HEK293 (cell line): ENCODE measurements around the gene MYCN.
A peak's percentile ranks its signal among the peaks of the same experiment; 100 is the strongest.

Experiments used
- CTCF ChIA-PET: fragments of 350-600 bp; formaldehyde crosslinking; extraction: SDS; loops from one replicate; lab custom pipeline; 2021; ENCODE audit warnings: antibody characterized with exemption; lab: Yijun Ruan, JAX
- POLR2A ChIA-PET: fragments of 300-600 bp; formaldehyde crosslinking; extraction: SDS; loops from one replicate; lab custom pipeline; 2020; ENCODE audit warnings: antibody characterized with exemption, inconsistent platforms; lab: Yijun Ruan, JAX
- H3K27ac ChIP-seq: fragments of 200-500 bp; sonication (Bioruptor generic); 2 replicates; pipeline ENCODE4 v1.5.1; 2014; ENCODE audit warnings: low read depth, low read length, control low read depth, inconsistent platforms; ENCODE audit errors: extremely low read depth
- H3K36me3 ChIP-seq, 2 experiments: fragments of 200-500 bp in 1 of 2; sonication (Bioruptor generic) in 1 of 2; 1 replicate in 1 of 2; 2 replicates in 1 of 2; pipeline ENCODE4 v1.5.1; 2014 to 2017; ENCODE audit warnings: inconsistent platforms in 2 of 2, low read length in 2 of 2; ENCODE audit not compliant: control insufficient read depth in 2 of 2, insufficient read depth in 1 of 2
- H3K4me1 ChIP-seq: fragments of 200-500 bp; sonication (Bioruptor generic); 2 replicates; pipeline ENCODE4 v1.5.1; 2014; ENCODE audit warnings: mild to moderate bottlenecking, low read length, inconsistent platforms; ENCODE audit not compliant: control insufficient read depth, insufficient read depth
- H3K4me3 ChIP-seq: 2 replicates; pipeline ENCODE4 v1.5.1; 2011; ENCODE audit warnings: low read depth, mild to moderate bottlenecking, control low read depth, low read length, moderate library complexity
- H3K9me3 ChIP-seq: fragments of 200-500 bp; sonication (Bioruptor generic); 2 replicates; pipeline ENCODE4 v1.5.1; 2014; ENCODE audit warnings: low read depth, low read length, inconsistent platforms; ENCODE audit not compliant: control insufficient read depth, insufficient read depth
- ATF2 ChIP-seq: fragments of 450-650 bp; formaldehyde crosslinking; IDR thresholded peaks from 2 replicates; pipeline ENCODE4 v1.5.1; 2016; ENCODE audit warnings: missing biosample characterization, missing genetic modification characterization, low read depth
- KLF1 ChIP-seq: fragments of 450-650 bp; formaldehyde crosslinking; IDR thresholded peaks from 2 replicates; pipeline ENCODE4 v1.5.1; 2016; ENCODE audit warnings: missing biosample characterization, missing genetic modification characterization
- MYNN ChIP-seq: fragments of 450-650 bp; formaldehyde crosslinking; IDR thresholded peaks from 2 replicates; pipeline ENCODE4 v1.5.1; 2016; ENCODE audit warnings: missing biosample characterization, missing genetic modification characterization, borderline replicate concordance
- SCRT2 ChIP-seq: fragments of 450-650 bp; formaldehyde crosslinking; IDR thresholded peaks from 2 replicates; pipeline ENCODE4 v1.5.1; 2016; ENCODE audit warnings: missing biosample characterization, missing genetic modification characterization
- SP2 ChIP-seq: fragments of 450-650 bp; formaldehyde crosslinking; IDR thresholded peaks from 2 replicates; pipeline ENCODE4 v1.5.1; 2016; ENCODE audit warnings: missing biosample characterization, missing genetic modification characterization
- ZBTB1 ChIP-seq: fragments of 450-650 bp; formaldehyde crosslinking; IDR thresholded peaks from 2 replicates; pipeline ENCODE4 v1.5.1; 2016; ENCODE audit warnings: missing biosample characterization, missing genetic modification characterization
- ZBTB17 ChIP-seq: fragments of 450-650 bp; formaldehyde crosslinking; IDR thresholded peaks from 2 replicates; pipeline ENCODE4 v1.5.1; 2016; ENCODE audit warnings: missing biosample characterization, missing genetic modification characterization
- ZBTB26 ChIP-seq: fragments of 450-650 bp; formaldehyde crosslinking; optimal IDR thresholded peaks from 2 replicates; pipeline ENCODE3; 2016; ENCODE audit warnings: missing biosample characterization, mild to moderate bottlenecking, missing genetic modification characterization
- ZEB2 ChIP-seq: fragments of 450-650 bp; formaldehyde crosslinking; IDR thresholded peaks from 2 replicates; pipeline ENCODE4 v1.5.1; 2016; ENCODE audit warnings: missing biosample characterization, missing genetic modification characterization
- ZFHX2 ChIP-seq: fragments of 450-650 bp; formaldehyde crosslinking; conservative IDR thresholded peaks from 2 replicates; pipeline ENCODE4 v1.5.1; 2016; ENCODE audit warnings: missing biosample characterization, missing genetic modification characterization
- ZNF157 ChIP-seq: fragments of 450-650 bp; formaldehyde crosslinking; IDR thresholded peaks from 2 replicates; pipeline ENCODE4 v1.5.1; 2016; ENCODE audit warnings: missing biosample characterization, missing genetic modification characterization
- ZNF169 ChIP-seq: fragments of 450-650 bp; formaldehyde crosslinking; IDR thresholded peaks from 2 replicates; pipeline ENCODE4 v1.5.1; 2016; ENCODE audit warnings: missing biosample characterization, missing genetic modification characterization
- ZNF2 ChIP-seq: fragments of 450-650 bp; formaldehyde crosslinking; IDR thresholded peaks from 2 replicates; pipeline ENCODE4 v1.5.1; 2016; ENCODE audit warnings: missing biosample characterization, missing genetic modification characterization
- ZNF324 ChIP-seq: fragments of 450-650 bp; formaldehyde crosslinking; IDR thresholded peaks from 2 replicates; pipeline ENCODE4 v1.5.1; 2016; ENCODE audit warnings: missing biosample characterization, missing genetic modification characterization
- ZNF341 ChIP-seq: fragments of 450-650 bp; formaldehyde crosslinking; IDR thresholded peaks from 2 replicates; pipeline ENCODE4; 2016; ENCODE audit warnings: low read depth, missing biosample characterization, missing genetic modification characterization
- ZNF354C ChIP-seq: fragments of 450-650 bp; formaldehyde crosslinking; IDR thresholded peaks from 2 replicates; pipeline ENCODE4 v1.5.1; 2016; ENCODE audit warnings: missing biosample characterization, missing genetic modification characterization, low read depth, borderline replicate concordance
- ZNF391 ChIP-seq: fragments of 450-650 bp; formaldehyde crosslinking; IDR thresholded peaks from 2 replicates; pipeline ENCODE4 v1.5.1; 2016; ENCODE audit warnings: low read depth, missing biosample characterization, missing genetic modification characterization, borderline replicate concordance
- ZNF416 ChIP-seq: fragments of 450-650 bp; formaldehyde crosslinking; IDR thresholded peaks from 2 replicates; pipeline ENCODE4 v1.5.1; 2016; ENCODE audit warnings: missing biosample characterization, missing genetic modification characterization
- ZNF621 ChIP-seq: fragments of 450-650 bp; formaldehyde crosslinking; IDR thresholded peaks from 2 replicates; pipeline ENCODE4 v1.5.1; 2017; ENCODE audit warnings: missing biosample characterization, missing genetic modification characterization
- ZNF707 ChIP-seq: fragments of 450-650 bp; formaldehyde crosslinking; IDR thresholded peaks from 2 replicates; pipeline ENCODE4 v1.5.1; 2016; ENCODE audit warnings: missing biosample characterization, missing genetic modification characterization
- ZSCAN23 ChIP-seq: fragments of 450-650 bp; formaldehyde crosslinking; IDR thresholded peaks from 2 replicates; pipeline ENCODE4 v1.5.1; 2016; ENCODE audit warnings: missing biosample characterization, missing genetic modification characterization
- TF ChIP-seq, protein P1 (sequence below): IDR thresholded peaks from 2 replicates; pipeline ENCODE4 v1.6.1; 2011; ENCODE audit warnings: mild to moderate bottlenecking, low read depth, low read length, borderline replicate concordance
- TF ChIP-seq, protein P2 (sequence below): fragments of 450-650 bp; formaldehyde crosslinking; IDR thresholded peaks from 2 replicates; pipeline ENCODE4 v1.5.1; 2016; ENCODE audit warnings: missing biosample characterization, missing genetic modification characterization
- TF ChIP-seq, protein P3 (sequence below): fragments of 450-650 bp; IDR thresholded peaks from 2 replicates; pipeline ENCODE4 v1.5.1; 2018; ENCODE audit warnings: missing biosample characterization, mild to moderate bottlenecking, missing genetic modification characterization

Gene MYCN

GRCh38 chr2:15920696-15921095 lies 19.7 kb upstream of the MYCN start:
- H3K36me3 ChIP-seq: no peaks in the 10 kb centered on the region
- POLR2A ChIA-PET: interaction anchor here (1.1 kb wide), 1 partner anchor 19 kb away, joined by 5 read pairs; the partner anchor contains the start of gene MYCN
- 0 out of 2 replicates have a peak, but pooled peaks have one; percentile 15 for TF ChIP-seq ZBTB17 (tag by site-specific recombination)
- TF ChIP-seq ZNF416 (tag by site-specific recombination): no peak
- no peak for TF ChIP-seq ZBTB26 (tag by site-specific recombination)
- no peak for TF ChIP-seq ZNF169 (tag by site-specific recombination)

DNA sequence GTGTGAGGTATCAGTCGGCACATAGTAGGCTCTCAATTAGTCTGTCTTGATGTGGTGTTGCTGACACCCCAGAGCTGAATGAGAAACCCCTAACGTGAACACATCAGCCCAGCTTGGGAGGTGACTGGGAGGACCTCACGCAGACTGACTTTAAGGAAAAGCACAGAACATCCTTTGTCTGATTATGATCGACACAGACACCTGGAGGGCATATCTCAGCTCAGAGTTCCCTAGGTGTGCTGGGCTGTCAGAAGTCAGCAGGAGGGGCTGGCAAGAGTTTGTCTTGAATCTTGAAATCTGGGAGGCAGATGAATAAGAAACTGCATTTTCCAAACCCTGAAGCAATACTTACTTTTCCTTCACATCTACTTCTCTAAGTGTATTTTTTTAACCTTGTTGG lies 16.8 kb upstream of the MYCN start:
- Histone ChIP-seq H3K4me3 (no peak overlapping the region), H3K4me1 (peaks cover 4% of the 10 kb centered on the region; the same call in 1 of the 2 replicates), H3K9me3 (no peaks in the 10 kb centered on the region), H3K36me3 (no peaks in the 10 kb centered on the region), H3K27ac (no peak overlapping the region)
- TF ChIP-seq ZNF169 (tag by site-specific recombination) (no peak), ZNF157 (tag by site-specific recombination) (no peak), ZNF2 (tag by site-specific recombination) (no peak), ZEB2 (tag by site-specific recombination) (no peak), SCRT2 (no peak), MYNN (tag by site-specific recombination) (no peak), ZNF707 (tag by site-specific recombination) (no peak), KLF1 (tag by site-specific recombination) (no peak)
- TF ChIP-seq, protein P1, sequence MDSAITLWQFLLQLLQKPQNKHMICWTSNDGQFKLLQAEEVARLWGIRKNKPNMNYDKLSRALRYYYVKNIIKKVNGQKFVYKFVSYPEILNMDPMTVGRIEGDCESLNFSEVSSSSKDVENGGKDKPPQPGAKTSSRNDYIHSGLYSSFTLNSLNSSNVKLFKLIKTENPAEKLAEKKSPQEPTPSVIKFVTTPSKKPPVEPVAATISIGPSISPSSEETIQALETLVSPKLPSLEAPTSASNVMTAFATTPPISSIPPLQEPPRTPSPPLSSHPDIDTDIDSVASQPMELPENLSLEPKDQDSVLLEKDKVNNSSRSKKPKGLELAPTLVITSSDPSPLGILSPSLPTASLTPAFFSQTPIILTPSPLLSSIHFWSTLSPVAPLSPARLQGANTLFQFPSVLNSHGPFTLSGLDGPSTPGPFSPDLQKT: no peak
- TF ChIP-seq, protein P2, sequence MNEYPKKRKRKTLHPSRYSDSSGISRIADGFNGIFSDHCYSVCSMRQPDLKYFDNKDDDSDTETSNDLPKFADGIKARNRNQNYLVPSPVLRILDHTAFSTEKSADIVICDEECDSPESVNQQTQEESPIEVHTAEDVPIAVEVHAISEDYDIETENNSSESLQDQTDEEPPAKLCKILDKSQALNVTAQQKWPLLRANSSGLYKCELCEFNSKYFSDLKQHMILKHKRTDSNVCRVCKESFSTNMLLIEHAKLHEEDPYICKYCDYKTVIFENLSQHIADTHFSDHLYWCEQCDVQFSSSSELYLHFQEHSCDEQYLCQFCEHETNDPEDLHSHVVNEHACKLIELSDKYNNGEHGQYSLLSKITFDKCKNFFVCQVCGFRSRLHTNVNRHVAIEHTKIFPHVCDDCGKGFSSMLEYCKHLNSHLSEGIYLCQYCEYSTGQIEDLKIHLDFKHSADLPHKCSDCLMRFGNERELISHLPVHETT (tag by site-specific recombination): no peak
- ChIA-PET CTCF (no interaction called here), POLR2A (no interaction called here)

More at GRCh38 chr2:15920696-15921095, 19.7 kb upstream of the MYCN start:
- Histone ChIP-seq H3K4me3 (no peak overlapping the region), H3K4me1 (peaks cover 4% of the 10 kb centered on the region; the same call in 1 of the 2 replicates), H3K27ac (no peak overlapping the region), H3K9me3 (no peaks in the 10 kb centered on the region)
- CTCF ChIA-PET: interaction anchor here (1.0 kb wide), 1 partner anchor 19 kb away, joined by 3 read pairs; no protein-coding TSS in a partner anchor

- Histone ChIP-seq H3K9me3 (no peaks in the 10 kb centered on the region), H3K36me3 (no peaks in the 10 kb centered on the region), H3K27ac (no peak overlapping the region), H3K4me1 (peaks cover 1% of the 10 kb centered on the region; the same call in 1 of the 2 replicates), H3K4me3 (no peak overlapping the region)
- ChIA-PET CTCF (no interaction called here), POLR2A (no interaction called here)
- no peak for TF ChIP-seq SP2
- no peak for TF ChIP-seq ZBTB1
- TF ChIP-seq, protein P3, sequence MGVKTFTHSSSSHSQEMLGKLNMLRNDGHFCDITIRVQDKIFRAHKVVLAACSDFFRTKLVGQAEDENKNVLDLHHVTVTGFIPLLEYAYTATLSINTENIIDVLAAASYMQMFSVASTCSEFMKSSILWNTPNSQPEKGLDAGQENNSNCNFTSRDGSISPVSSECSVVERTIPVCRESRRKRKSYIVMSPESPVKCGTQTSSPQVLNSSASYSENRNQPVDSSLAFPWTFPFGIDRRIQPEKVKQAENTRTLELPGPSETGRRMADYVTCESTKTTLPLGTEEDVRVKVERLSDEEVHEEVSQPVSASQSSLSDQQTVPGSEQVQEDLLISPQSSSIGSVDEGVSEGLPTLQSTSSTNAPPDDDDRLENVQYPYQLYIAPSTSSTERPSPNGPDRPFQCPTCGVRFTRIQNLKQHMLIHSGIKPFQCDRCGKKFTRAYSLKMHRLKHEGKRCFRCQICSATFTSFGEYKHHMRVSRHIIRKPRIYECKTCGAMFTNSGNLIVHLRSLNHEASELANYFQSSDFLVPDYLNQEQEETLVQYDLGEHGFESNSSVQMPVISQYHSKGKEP (tag by site-specific recombination): no peak
- TF ChIP-seq ATF2 (tag by site-specific recombination): no peak
- no peak for TF ChIP-seq ZSCAN23 (tag by site-specific recombination)
- no peak for TF ChIP-seq ZNF324 (tag by site-specific recombination)
- TF ChIP-seq ZNF354C (tag by site-specific recombination): no peak
- no peak for TF ChIP-seq ZNF341 (tag by site-specific recombination)
- no peak for TF ChIP-seq ZNF621
- no peak for TF ChIP-seq ZNF391 (tag by site-specific recombination)
- TF ChIP-seq ZFHX2: no peak
These were observed 14.5 kb upstream of the MYCN start for GRCh38 chr2:15925819-15926218.
